Activated T-helper 1 cell treated with anti-CD3 and anti-CD28 coated beads, Interleukin-2, amount 50 U/mL, for 16 hours (primary cell): ENCODE data around the gene TNS2.
"Not testable (repeated sequence)": the region's sequence is repeated elsewhere in the genome, so short reads cannot be mapped to it uniquely, and the experiment has no call there.

ENCODE experiments used
- DNase-seq, 2 donors: peaks; one replicate each; pipeline ENCODE4 v3.0.0-alpha.2; 2020; ENCODE audit warnings: low read depth in 1 of 2, low spot score in 1 of 2

TNS2 gene

GRCh38 chr12:53094796-53095595 is 45.1 kb downstream of the TNS2 start:
- not testable (repeated sequence) for DNase-seq

- DNase-seq: not testable (repeated sequence)
These were observed 45.7 kb downstream of the TNS2 start for GRCh38 chr12:53095596-53095895.

GRCh38 chr12:53096089-53096741 is 46.4 kb downstream of the TNS2 start:
- DNase-seq: no peak

GRCh38 chr12:53096759-53097158 is 46.9 kb downstream of the TNS2 start:
- no peak for DNase-seq

- DNase-seq: no peak
These were observed 47.3 kb downstream of the TNS2 start for GRCh38 chr12:53097207-53097563.

GRCh38 chr12:53097564-53098353 is 47.9 kb downstream of the TNS2 start, which contains the start of gene IGFBP6:
Gene IGFBP6, plus strand, starts transcription at chr12:53097667. Its CDS starts 51 bp downstream, at chr12:53097718.
- peak; percentile 23 to 37 for DNase-seq

GRCh38 chr12:53098354-53098981 is 48.6 kb downstream of the TNS2 start:
- no peak for DNase-seq

- peak; percentile 77 to 89 for DNase-seq
These were observed 49.4 kb downstream of the TNS2 start for GRCh38 chr12:53099071-53099882.

- DNase-seq: no peak
These were observed 50.7 kb downstream of the TNS2 start for GRCh38 chr12:53100466-53101151.

GRCh38 chr12:53101266-53101665 is 51.4 kb downstream of the TNS2 start:
- DNase-seq: no peak

- DNase-seq: no peak
These were observed 52.3 kb downstream of the TNS2 start for GRCh38 chr12:53101931-53102781.

GRCh38 chr12:53102883-53103807 is 53.3 kb downstream of the TNS2 start, which contains the start of gene SOAT2:
Gene SOAT2, plus strand, starts transcription at chr12:53103486. Its CDS starts 92 bp downstream, at chr12:53103578.
- DNase-seq: peak in 1 of 2 donors; percentile 27

- DNase-seq: no peak
These were observed 54.0 kb downstream of the TNS2 start for GRCh38 chr12:53103860-53104305.

- DNase-seq: no peak
These were observed 55.4 kb downstream of the TNS2 start for GRCh38 chr12:53105256-53105655.

- DNase-seq: no peak
These were observed 56.0 kb downstream of the TNS2 start for GRCh38 chr12:53105712-53106439.

GRCh38 chr12:53107122-53107521 is 57.3 kb downstream of the TNS2 start:
- DNase-seq: no peak

- not testable (repeated sequence) for DNase-seq
These were observed 62.6 kb downstream of the TNS2 start for GRCh38 chr12:53112431-53112830.
